HK-2 (cell line): ENCODE measurements around the gene IL17REL.

Experiments
- DNase-seq: peaks from one replicate; pipeline ENCODE4 v3.0.0-alpha.2; 2018; ENCODE audit not compliant: unreplicated experiment

IL17REL gene

GRCh38 chr22:50046019-50046415 lies 33.5 kb upstream of the IL17REL start:
- no peak for DNase-seq

- no peak for DNase-seq
Measured at GRCh38 chr22:50045211-50046018, 32.9 kb upstream of the IL17REL start.

- DNase-seq: no peak
Measured at GRCh38 chr22:50044485-50045118, 32.0 kb upstream of the IL17REL start.

GRCh38 chr22:50041361-50042065 lies 28.9 kb upstream of the IL17REL start:
- DNase-seq: no peak

GRCh38 chr22:50040717-50041116 lies 28.2 kb upstream of the IL17REL start:
- no peak for DNase-seq

- no peak for DNase-seq
Measured at GRCh38 chr22:50039669-50040443, 27.3 kb upstream of the IL17REL start.

GRCh38 chr22:50035976-50036724 lies 23.6 kb upstream of the IL17REL start:
- no peak for DNase-seq

GRCh38 chr22:50035131-50035881 lies 22.7 kb upstream of the IL17REL start:
- DNase-seq: no peak

GRCh38 chr22:50034126-50035081 lies 21.8 kb upstream of the IL17REL start:
- no peak for DNase-seq

- DNase-seq: no peak
Measured at GRCh38 chr22:50032941-50033601, 20.5 kb upstream of the IL17REL start.

GRCh38 chr22:50032109-50032871 lies 19.7 kb upstream of the IL17REL start:
- DNase-seq: no peak

- DNase-seq: no peak
Measured at GRCh38 chr22:50031189-50032091, 18.9 kb upstream of the IL17REL start.

- DNase-seq: peak; percentile 71
Measured at GRCh38 chr22:50030297-50031188, 18.0 kb upstream of the IL17REL start.

- peak; percentile 60 for DNase-seq
Measured at GRCh38 chr22:50027639-50028537, 15.3 kb upstream of the IL17REL start.

GRCh38 chr22:50025993-50026392 lies 13.4 kb upstream of the IL17REL start:
- no peak for DNase-seq
